NCI-H510A treated with DMSO at 0.1 percent for 48 hours (cell line): ENCODE measurements around the gene TICRR.
A peak's percentile ranks its signal among the peaks of the same experiment; 100 is the strongest.
"Not testable (repeated sequence)": the region's sequence is repeated elsewhere in the genome, so short reads cannot be mapped to it uniquely, and the experiment has no call there.

Source experiments
- DNase-seq: peaks from one replicate; lab custom pipeline; 2025; lab: John Stamatoyannopoulos, UW

The TICRR gene

DNA sequence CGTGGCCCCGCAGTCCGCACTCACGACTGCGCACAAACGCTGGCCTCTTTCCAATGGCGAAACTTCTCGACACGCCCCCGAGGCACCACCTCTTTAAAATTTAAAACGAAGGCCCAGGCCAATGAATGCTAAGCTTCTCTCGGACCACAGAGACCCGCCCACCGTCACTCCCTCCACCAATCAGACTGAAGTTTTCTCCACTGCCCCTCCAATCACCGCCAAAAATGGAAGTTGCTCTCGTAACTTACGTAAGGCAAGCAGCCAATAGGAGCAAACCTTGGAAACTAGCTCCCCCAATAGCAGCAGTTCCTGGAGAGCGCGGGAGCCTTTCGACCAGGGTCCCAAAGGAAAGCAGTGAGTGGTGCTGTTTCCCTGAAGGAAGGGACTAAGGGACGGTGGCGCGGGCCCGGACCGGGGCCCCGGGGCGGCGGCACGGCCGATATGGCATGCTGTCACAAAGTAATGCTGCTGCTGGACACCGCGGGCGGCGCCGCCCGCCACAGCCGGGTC lies at the start of gene TICRR:
TICRR (plus strand) TSS at position 324 of the 510 bp plus-strand sequence; CDS start at position 442, 118 bp downstream.
- DNase-seq, result peak; percentile 94

DNA sequence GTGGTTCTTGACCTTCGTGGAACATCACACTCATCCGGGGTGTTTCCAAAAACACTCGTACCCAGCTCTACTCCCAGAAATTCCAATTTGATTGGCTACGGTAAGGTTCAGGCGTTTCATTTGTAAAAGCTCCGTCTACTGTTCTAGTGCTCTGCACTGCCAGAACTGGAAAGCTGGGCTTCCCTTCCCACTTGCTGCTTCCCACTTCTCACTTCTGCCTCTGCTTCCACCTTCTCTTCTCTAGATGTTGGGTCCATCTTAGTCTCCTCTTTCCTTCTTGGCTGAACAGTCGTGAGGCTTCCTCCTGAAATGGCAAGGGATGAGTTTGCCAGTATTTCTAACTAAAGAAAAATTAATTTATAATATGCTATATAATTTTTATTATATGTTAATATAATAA lies 49.1 kb upstream of the TICRR start:
- no peak for DNase-seq

- DNase-seq, result no peak
Observed at GRCh38 chr15:89526601-89527441, 48.4 kb upstream of the TICRR start.

DNA sequence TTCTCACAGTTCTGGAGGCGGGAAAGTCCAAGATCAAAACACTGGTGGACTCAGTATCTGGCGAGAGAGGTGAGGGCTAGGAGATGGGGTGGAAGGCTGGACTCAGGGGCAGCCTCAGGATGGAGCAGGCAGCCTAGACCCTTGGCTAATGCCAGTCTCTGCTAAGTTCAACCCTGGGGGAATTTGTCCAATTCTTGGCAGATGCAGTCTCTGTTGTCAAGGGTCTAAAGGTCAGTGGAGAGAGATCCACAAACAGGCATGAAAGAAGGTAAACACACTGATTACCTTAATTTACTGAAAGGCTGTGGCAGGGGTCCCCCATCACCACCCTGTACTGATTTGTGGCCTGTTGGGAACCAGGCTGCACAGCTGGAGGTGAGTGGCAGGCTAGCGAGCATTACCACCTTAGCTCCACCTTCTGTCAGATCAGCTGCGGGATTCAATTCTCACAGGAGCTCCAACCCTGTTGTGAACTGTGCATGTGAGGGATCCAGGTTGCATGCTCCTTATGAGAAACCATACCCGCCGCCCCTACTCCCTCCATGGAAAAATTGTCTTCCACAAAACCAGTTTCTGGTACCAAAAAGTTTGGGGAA lies 46.4 kb upstream of the TICRR start:
- DNase-seq, result no peak

GRCh38 chr15:89530976-89531375 lies 44.3 kb upstream of the TICRR start:
- DNase-seq, result no peak

DNA sequence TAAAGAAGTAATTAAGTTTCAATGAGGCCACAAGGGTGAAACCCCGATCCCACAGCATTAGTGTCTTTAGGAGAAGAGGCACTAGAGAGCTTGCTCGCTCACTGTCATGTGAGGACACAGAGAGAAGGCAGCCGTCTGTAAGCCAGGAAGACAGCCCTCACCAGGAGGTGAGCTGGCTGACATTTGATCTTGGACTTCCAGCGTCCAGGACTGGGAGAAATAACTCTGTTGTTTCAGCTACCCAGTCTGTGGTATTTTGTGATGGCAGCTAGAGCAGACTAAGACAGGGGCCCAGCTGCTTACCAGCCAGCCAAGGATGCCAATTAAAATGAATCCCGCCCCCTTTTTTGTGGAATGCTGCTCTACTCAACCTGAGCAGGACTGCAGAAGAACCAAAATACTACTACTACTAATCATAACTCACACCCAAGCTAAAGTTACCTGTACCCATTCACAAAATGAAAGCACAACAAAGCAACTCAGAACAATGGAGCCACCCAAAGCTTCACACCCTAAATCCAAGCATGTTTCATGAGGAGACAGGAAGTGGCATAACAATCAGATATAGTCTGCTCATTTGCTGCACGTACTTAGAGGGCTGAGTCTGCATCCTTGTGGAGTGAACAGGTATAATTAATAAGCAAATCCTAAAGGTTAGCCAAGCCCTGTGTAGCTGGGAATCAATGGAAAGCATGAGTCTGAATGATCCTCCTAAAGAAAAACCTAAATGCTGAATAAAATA lies 43.3 kb upstream of the TICRR start:
- DNase-seq, result no peak

GRCh38 chr15:89533861-89534544 lies 41.3 kb upstream of the TICRR start:
- DNase-seq, result no peak

GRCh38 chr15:89539027-89539426 lies 36.2 kb upstream of the TICRR start:
- DNase-seq, result no peak

GRCh38 chr15:89542369-89542768 lies 32.9 kb upstream of the TICRR start:
- no peak for DNase-seq

DNA sequence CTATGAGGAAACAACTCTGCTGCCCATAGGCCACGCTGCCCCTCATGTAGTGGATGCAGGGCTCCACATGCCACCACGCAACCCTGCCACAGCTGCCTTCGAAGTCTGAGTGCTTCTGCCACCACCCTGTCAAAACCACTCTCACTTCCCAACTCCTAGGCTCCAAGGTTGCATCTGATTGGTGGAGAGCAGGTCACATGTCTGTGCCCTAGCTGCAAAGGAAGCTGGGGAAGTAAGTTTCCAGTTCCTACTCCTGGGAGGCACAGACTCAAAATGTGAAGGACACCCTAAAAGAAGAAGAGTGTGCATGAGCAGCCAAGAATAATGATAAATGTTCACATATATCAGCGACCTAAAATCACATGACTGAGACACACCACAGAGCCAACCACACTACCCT lies 31.9 kb upstream of the TICRR start:
- no peak for DNase-seq

GRCh38 chr15:89549138-89549537 lies 26.1 kb upstream of the TICRR start:
- DNase-seq, result not testable (repeated sequence)

GRCh38 chr15:89550427-89550826 lies 24.8 kb upstream of the TICRR start:
- DNase-seq, result no peak

DNA sequence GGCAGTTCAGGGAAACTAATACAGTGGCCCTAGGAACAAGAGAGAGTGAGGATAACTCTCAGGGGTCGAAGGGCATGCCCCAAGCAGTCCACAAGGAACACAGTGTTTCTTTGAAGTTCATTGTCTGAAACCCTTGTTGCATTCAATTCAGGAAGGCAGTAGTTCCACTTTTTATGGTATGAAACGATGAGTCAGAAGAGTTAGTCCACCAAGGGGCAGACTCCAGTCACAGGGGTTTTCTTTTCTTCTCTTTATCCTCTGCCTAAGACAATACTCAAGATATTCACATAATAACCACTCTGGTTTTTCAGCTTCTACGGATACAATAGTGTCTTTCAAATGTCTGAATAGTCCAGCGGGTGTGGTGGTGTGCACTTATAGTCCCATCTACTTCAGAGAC lies 23.7 kb upstream of the TICRR start:
- no peak for DNase-seq

- no peak for DNase-seq
Observed at GRCh38 chr15:89553632-89554031, 21.6 kb upstream of the TICRR start.

GRCh38 chr15:89554247-89554646 lies 21.0 kb upstream of the TICRR start:
- DNase-seq, result no peak

DNA sequence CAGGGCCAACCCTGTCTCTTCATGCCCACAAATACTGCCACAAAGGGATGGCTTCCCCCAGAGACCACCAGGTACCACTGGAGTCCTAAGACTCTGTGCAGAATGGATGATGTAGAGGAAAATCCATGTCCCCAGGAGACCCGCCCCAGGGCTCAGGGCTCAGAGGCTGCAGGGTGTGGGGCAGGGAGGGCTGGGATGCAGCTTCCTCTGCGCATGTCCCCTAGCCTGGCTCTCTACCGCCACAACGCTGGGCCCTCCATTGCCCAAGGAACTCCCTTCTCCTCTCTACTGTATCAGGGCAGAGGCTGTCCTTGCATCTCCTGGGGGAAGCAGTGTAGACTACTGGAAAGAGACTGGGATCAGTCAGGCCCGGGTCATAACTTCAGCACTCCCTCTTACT lies 19.5 kb upstream of the TICRR start:
- no peak for DNase-seq

DNA sequence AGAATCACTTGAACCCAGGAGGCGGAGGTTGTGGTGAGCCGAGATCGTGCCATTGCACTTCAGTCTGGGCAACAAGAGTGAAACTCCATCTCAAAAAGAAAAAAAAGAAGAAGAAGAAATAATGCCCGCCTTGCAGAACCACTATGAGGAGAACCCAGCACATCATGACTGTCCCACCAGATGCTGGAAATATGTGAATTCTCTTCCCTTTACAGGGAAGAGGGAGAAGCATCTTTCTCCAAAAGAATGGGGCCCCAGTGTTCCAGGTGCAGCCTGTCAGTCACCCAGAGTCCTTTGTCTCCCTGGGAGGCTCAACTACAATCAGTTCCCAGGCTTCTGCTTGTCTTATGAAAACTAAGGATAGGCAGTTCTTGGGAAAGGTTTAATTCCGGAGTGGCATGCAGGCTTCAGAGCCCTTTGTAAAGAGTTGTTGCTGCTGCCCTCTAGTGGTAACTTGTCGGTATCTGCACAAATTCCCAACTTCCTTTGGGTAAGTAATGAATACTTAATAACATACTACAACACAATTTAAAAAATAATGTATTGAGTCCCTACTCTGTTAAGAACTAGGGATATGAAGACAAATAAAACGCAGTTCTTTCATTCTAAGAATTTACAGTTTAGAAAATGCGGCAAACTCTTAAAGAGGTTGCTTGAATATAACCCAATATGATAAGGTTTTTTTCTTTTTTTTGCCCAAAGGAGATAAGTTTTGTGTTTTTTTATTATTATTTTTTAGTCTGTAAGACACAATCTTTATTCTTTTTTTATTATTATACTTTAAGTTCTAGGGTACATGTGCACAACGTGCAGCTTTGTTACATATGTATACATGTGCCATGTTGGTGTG lies 18.6 kb upstream of the TICRR start:
- peak; percentile 72 for DNase-seq

DNA sequence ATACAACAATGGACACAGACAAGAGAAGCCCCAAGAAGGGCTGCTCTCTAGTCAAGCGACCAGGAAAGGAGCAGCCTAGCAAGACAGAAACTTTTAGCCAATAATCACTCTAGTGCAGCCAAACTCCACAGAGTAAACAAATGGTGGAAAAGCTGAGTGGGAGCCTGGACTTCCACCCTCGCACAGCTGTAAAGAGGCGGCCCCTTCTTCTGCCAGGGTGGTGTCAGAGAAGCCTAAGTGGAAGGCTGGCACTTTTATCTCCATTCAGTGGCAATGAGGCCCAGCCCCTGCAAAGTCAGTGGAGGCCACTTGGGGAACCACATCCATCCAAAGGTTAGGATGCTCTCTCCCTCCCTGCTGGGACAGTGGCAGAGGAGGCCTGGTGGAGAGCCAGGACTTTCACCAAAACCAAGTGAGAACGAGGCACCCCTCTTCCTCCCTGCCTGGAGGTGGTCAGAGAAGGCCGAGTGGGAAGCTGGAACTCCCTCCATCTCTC lies 15.5 kb upstream of the TICRR start:
- no peak for DNase-seq

GRCh38 chr15:89566181-89566580 lies 9.1 kb upstream of the TICRR start:
- no peak for DNase-seq

DNA sequence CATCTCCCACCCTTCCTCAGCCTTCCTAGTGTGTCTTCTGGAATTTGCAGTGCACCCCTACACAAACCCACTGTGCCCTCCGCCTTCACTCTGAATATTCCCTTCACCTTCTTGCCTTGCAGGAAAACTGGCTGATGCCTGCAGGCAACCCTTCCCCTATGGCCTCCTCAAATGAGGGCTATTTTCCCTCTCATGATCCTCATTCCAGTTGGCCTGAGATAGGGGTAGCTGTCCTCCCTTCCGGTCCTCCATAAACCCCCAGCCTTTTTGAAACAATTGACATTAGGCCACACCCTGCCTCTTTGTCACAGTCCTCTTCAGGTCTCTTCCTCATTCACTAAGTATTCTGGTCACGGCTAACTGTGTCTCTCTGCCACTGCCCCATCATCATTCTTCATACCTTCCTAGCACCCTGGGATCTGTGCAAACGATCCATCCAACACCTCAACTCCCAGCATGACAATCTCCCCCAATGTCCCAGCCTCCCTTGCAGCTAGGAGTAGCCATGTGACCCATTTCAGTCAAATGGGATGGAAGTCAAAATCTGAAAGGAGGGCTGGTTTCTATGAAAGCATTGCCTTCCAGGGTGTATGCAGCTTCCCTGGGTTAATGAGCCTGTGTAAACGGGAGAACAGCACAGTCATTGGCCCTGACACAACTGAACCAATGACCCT lies 8.5 kb upstream of the TICRR start:
- DNase-seq, result no peak
